GM19372 (cell line): ENCODE measurements around the gene UTP3.
"Not testable (repeated sequence)": the region's sequence is repeated elsewhere in the genome, so short reads cannot be mapped to it uniquely, and the experiment has no call there.

Experiments used
- ATAC-seq: cut with Tn5 transposase; IDR thresholded peaks from one replicate; pipeline ENCODE4 v1.9.1; 2021; ENCODE audit warnings: mild to moderate bottlenecking, low read depth, moderate library complexity; ENCODE audit not compliant: unreplicated experiment

Gene UTP3

DNA sequence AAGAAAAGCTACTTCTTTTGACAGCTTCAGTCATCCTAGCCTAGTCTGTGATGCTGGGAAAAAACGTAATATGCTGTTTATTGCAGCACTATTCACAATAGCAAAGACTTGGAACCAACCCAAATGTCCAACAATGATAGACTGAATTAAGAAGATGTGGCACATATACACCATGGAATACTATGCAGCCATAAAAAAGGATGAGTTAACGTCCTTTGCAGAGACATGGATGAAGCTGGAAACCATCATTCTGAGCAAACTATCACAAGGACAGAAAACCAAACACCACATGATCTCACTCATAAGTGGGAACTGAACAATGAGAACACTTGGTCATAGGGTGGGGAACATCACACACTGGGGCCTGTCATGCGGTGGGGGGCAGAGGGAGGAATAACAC lies 6.2 kb upstream of the UTP3 start:
- ATAC-seq, result not testable (repeated sequence)

DNA sequence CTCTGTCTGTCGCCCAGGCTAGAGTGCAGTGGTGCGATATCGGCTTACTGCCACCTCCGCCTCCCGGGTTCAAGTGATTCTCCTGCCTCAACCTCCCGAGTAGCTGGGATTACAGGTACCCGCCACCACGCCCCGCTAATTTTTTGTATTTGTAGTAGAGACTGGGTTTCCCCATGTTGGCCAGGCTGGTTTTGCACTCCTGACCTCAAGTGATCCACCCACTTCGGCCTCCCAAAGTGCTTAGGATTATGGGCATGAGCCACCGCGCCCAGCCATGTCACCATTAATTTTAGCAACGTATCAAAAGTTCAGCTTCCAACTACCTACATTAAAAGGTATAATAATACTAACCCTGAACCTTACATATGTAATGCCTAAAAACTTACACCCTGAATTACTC lies 940 bp upstream of the UTP3 start:
- ATAC-seq, result no peak

DNA sequence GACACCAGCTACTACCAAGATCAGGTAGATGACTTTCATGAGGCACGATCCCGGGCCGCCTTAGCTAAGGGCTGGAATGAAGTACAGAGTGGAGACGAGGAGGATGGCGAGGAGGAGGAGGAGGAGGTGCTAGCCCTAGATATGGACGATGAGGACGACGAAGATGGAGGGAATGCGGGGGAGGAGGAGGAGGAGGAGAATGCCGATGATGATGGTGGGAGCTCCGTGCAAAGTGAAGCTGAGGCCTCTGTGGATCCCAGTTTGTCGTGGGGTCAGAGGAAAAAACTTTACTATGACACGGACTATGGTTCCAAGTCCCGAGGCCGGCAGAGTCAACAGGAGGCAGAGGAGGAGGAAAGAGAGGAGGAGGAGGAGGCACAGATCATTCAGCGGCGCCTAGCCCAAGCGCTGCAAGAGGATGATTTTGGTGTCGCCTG lies 481 bp downstream of the UTP3 start:
- ATAC-seq, result no peak

DNA sequence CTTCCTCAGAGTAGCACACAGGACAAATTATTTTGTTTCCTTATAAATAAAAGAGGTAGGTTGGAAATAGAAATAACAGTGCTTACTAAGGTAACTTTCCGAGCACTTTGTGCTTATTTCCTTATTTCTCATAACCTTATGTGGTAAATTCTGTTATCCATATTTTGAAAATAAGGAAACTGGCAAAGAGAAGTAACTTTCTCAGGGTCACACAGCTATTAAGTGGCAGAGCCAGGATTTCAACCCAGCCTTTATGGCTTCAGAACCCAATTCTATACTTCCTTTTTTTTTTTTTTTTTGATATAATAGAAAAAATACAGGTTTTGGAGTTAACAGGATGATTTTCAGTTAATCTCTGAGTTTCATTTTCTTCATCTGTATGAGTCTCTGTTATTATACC lies 3.3 kb downstream of the UTP3 start:
- no peak for ATAC-seq

DNA sequence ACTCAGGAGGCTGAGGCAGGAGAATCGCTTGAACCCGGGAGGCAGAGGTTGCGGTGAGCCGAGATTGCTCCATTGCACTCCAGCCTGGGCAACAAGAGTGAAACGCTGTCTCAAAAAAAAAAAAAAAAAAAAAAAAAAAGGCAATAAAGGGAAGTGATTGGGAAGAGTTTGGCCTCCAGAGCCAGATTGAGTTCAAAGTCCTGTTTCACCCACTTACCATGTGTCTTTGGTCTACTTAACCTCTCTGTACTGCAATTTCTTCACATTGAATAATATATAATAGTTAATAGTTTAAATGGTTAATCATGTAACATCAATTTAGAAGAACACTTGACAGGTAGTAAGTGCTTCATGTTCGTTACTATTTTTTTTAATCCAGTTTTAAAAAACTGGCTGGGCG lies 6.3 kb downstream of the UTP3 start:
- not testable (repeated sequence) for ATAC-seq

DNA sequence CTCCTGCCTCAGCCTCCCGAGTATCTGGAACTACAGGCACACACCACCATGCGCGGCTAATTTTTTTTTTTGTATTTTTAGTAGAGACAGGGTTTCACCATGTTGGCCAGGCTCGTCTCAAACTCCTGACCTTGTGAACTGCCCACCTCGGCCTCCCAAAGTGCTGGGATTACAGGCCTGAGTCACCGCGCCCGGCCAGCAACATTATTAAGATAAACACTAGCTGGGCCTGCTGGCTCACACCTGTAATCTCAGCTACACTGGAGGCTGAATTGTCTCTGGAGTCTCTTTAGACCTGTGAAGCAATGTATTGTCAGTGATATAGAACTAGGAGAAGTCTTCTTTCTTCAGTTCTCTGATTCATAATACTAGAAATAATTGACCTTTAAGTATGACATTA lies 10.1 kb downstream of the UTP3 start:
- not testable (repeated sequence) for ATAC-seq

DNA sequence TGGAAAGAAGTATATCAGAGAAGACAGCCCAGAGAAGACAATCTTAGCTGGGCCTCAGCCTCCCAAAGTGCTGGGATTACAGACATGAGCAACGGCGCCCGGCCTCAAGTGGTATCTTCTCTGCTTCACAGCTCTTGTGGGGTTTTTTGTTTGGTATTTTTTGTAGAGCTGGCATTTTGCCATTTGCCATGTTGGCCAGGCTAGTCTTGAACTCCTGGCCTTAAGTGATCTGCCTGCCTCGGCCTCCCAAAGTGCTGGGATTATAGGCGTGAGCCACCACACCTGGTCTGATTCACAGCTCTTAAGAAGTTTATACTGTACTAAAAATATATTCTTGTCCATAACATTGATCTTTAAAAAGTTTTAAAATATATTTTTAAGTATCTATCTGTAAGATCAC lies 12.4 kb downstream of the UTP3 start:
- ATAC-seq, result no peak

DNA sequence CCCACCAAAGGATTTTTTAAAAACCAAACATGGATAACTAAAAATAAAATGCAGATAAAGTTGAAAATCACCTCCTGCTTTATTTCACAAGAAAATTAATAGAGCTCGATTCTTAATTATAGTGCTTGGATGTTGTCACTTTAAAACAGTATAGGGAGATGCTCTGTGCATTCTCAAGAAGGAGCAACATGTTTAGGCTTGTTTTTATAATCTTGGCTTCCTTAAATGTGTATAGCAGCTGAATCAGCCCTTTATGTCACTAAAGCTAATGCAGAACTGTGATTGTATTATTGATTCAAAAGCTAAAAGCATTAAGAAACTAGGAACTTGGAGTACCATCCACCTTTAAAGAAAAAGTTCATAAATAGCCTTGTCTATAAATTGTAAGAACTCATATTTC lies 12.9 kb downstream of the UTP3 start:
- ATAC-seq, result no peak

DNA sequence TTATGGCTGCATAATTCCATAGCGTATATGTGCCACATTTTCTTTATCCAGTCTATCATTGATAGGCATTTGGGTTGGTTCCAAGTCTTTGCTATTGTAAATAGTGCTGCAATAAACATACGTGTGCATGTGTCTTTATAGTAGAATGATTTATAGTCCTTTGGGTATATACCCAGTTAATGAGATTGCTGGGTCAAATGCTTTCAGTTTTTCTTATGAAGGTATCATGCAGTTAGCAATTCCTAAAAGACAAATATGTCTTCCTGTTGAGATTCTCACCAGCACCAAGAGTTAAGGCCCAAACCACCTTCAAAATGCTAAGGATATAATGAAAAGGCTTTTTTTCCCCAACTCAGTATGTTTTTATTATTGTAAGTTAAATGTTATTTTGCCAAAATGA lies 14.3 kb downstream of the UTP3 start:
- not testable (repeated sequence) for ATAC-seq

DNA sequence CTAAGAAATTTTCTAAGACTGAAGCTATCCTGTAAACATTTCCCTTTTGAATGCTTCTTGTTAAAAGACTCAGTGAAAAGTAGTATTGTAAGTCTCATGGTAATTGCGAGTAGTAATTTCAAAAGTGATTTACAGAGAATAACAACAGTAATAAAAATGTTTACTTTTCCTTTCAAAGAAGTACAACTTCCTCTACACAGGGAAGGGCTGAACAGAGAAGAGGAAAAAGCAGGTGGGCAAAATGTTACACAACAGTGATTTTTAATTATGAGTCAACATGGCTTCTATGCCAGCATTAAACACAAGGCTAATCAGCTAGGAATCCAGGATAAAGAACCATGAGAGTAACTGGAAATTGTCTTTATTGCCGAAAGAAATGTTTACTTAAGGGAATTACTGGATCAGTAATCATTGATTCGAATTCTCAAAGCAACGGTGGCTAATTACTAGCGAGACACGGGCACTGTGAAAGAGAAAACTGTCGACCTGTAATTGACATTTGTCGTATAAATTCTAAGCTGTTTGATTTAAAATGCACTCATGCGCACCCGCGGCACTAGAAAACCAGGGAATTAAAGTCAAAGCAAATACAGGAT lies 15.4 kb downstream of the UTP3 start:
- ATAC-seq, result no peak

DNA sequence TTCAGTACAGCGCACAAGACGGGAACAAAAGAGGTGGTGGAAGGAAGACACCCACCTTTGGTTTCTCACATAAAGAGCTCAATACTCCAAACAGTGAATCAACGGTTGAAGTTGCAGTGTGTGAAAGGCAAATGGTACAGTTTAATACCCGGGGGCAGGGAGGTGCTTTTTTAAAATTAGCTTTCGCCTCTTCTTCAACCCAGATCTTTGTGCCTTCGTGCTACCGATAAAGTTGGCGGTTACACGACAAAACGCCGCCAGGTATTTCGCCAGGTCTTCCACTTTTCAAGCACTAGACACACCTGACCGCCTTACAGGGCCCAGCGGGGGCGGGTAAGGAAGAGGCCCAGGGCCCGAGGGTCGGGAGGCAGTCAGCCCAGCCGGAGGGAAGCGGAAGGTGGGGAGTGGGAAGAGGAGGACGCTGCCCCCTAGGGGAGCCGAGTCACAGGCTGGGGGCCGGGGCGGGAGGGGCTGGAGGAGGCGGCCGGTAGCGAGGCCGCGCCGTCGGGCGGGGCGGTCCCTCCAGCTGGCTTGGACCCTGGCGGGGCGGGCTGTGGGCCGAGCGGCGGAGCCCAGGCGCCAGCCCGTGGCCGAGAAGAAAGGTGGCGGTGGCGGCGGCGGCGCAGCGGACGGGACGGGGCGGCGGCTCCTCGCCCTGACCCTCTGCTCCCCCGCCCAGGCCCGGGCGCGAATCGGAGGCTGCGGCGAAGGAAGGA lies 16.0 kb downstream of the UTP3 start:
- ATAC-seq, result peak; percentile 58

DNA sequence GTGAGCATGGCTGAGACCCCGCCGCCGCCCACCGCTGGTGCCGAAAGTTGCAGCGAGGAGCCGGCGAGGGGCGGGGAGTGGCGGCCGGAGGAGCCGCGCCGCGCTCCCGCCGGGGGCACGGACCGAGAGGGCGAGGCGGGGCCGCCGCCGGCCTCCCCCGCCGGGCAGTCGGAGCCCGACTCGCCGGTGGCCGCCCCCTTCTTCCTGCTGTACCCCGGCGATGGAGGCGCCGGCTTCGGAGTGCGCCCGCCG lies 16.5 kb downstream of the UTP3 start:
- peak; percentile 39 for ATAC-seq

DNA sequence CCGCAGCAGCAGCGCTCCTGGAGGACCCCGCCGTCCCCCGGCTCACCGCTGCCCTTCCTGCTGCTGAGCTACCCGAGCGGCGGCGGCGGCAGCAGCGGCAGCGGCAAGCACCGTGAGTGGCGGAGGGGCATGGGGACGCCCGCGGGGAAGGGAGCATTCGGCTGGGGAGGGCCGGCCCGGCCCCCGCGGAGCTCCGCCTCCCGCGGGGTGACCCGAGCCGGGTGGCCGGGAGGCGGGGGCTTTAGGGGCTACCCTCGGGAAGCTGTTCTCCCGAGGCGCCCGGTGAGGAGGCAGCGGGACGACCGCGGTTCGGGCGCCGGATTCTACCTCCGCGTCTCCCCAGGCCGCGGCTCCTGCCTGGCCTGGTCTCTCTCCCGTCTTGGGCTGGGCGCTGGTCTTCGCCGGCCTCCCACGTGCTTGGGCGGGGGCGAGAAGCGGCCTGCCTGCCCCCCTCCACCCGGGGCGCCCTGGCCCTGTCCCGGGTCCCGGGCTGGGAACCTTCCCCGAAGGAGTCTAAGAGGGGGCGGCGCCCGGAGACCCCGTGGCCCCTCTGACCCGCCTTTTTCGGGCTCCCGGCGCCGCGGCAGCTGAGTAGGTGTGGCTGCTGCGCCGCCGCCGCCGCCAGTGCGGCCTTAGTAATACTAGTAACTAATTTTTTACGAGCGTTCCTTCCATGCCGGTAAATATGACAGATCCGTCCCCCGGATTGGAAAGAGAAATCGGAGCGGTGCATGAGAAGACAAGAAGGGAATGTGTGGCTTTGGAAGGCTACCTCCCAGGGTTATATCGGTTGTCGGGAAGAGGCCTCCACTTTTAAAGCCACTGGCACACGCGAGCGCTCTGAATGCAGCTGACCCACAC lies 17.1 kb downstream of the UTP3 start:
- peak; percentile 59 for ATAC-seq

DNA sequence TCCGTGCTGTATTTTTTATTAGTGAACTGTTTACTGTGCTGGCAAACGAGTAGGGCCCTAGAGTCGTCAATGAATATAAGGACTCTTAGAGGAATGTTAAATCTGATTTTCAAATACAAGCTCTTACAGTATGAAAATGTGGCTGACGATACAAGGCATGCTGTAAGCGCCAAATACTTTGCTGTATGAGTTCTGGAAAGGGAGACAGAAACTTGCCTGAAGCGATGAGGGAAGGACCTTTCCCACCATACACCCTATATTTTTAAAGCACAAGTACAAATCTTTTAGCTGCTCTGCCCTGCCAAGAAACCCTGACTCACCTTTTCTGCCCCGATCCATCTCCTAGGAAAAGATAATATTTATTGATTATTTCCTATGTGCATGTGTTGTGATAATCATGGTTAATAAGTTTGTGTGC lies 17.7 kb downstream of the UTP3 start:
- no peak for ATAC-seq

DNA sequence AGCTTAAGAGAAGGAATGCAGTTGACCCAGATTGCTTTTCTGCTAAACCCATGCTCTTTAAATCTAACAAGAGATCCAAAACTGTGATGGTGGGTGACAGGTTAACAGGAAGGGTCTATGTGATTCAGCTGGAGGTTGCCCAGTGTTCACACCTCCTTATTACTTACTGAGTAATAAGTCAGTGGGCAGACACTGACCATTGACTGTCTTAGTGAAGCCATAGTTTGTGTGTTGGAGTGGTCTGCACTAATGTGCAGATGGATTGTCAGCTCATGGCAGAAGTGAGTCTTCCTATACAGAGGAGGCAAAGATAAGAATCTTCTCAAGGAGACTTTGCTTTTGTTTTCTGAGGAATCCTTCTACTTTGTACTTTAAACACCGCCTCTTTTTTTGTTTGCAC lies 18.2 kb downstream of the UTP3 start:
- no peak for ATAC-seq

DNA sequence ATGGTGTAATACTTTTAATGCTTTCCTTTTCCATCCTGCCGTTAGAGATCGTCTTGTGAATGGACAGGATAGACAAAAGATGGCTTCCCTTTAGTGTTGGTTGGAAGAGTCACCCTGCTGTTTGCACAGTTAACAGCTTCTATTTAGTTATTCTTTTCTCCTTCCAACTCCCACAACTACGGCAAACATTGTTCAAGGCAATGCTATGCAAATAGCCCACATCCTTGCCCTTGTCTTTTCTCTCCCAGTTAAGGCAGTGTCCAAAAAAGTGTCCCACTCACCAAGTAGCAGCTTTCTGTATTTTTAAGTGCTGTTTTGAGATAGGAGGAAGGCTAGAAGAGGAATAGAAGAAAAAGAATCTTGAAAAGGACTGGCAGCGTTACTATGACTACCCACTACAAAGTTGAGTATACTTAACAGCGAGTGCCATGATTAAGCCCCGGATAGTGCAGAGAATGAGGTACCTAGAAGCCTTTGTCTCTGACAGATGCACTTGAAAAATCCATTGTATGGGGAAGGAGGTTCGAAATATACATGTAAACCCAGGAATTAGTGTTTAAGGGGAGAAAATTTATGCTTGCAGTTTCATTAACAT lies 21.4 kb downstream of the UTP3 start:
- no peak for ATAC-seq

DNA sequence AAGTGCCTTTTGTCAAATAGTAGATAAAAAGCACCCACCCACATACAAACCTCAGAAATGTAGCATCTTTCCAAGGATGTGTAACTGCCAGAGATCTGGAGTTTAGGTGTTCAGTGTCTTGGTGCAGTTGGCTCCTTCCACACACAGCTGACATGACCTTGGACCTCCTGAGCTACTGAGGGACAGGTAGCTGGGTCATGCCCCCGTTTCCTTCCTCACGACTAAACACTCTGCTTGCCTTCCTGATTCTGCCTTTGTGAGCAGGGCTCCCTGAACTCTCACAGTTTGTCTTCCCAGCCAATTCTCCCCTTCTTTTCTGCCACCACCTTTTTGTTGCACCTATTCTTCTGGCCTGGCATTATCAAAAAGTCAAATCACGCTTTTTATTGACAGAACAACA lies 23.3 kb downstream of the UTP3 start:
- no peak for ATAC-seq

DNA sequence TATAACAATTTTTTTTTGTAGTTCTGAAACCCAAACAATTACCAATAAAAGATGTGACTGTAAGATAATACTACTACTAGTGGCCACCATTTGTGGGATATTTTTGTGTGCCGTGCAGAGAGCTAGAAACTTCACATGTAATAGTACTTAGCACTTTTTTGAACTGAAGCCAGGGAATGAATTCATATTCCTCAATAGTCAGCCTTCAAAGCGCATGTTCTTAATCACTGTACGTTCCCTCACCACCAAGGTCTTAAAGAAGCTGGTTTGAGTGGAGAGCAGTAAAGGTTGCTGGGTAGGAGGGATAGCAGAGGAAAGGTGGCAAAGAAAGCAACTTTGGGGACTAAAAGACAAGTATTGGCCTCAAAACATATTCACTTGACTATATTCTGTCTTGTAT lies 23.8 kb downstream of the UTP3 start:
- no peak for ATAC-seq

DNA sequence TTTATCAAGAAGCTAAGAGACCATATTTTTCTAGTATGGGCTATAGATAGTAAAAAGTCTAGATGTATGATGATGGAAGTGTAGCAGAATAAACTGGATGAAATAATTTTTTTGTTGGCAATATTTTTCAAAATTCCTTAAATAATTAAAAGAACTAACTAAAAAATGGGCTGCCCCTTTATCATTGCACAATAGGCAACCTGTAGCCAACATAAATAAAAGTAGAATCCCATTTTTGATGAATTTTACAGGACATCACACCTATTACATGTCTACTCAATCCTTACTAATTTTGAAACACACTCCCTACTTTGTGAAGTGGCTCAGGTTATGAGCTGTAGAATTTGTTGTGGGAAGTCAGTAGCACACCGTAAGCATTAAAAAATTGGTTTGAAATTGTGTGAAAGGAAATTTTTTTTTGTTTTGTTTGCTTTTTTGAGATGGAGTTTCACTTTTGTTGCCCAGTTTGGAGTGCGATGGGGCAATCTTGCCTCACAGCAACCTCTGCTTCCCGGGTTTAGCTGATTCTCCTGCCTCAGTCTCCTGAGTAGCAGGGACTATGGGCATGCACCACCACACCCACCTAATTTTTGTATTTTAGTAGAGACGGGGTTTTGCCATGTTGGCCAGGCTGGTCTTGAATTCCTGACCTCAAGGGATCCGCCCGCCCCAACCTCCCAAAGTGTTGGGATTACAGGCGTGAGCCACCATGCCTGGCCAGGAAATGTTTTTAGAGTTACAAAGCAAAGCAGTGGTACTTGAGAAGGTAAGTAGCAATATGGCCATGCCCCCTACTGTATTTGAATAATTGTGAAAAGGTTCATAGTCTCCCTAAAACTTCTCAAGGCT lies 24.5 kb downstream of the UTP3 start:
- ATAC-seq, result no peak

DNA sequence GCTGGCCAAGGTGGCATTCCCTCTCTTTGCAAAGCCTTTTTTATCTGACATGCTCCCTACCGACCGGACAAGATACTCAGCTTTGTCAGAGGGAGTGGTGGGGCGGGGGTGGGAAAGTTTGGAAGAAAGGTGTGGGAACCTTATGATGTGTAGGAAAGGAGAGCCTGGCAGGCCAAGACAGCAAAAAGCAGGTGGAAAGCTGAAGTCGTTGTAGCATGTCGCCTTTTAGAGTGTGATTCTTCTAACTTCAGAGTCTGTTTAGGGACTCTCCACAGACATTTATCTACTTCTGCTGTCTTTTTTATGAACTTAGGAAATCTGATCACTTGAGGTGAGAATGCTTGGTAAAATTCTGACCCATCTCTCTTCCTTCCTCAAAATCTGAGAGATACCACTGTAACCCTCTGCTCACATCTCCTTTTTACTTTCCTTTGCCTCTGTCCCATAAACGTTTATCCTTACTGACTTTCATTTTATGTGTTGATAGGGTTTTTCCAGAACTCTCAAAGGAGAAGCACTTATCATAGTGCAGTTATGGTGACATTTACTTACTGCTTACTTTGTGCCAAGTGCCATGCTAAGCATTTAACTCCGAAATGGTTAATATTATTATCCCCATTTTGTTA lies 25.2 kb downstream of the UTP3 start:
- ATAC-seq, result peak; percentile 30
